Mammary microvascular endothelial cell (primary cell): ENCODE measurements around the gene FNIP1. TPM values are rescaled to one million over a fixed set of nuclear protein-coding genes. Genes with fewer than 3 reads are reported as not detected.

Source experiments
- total RNA-seq: library from RNA; depleted of rRNA; stranded (reverse); fragments of >200 nt; gene quantifications from 2 replicates; pipeline ENCODE4 v1.2.3, GENCODE V29; 2015

The FNIP1 gene
- 24.1 and 25.4 TPM in 2 replicates for total RNA-seq

DNA sequence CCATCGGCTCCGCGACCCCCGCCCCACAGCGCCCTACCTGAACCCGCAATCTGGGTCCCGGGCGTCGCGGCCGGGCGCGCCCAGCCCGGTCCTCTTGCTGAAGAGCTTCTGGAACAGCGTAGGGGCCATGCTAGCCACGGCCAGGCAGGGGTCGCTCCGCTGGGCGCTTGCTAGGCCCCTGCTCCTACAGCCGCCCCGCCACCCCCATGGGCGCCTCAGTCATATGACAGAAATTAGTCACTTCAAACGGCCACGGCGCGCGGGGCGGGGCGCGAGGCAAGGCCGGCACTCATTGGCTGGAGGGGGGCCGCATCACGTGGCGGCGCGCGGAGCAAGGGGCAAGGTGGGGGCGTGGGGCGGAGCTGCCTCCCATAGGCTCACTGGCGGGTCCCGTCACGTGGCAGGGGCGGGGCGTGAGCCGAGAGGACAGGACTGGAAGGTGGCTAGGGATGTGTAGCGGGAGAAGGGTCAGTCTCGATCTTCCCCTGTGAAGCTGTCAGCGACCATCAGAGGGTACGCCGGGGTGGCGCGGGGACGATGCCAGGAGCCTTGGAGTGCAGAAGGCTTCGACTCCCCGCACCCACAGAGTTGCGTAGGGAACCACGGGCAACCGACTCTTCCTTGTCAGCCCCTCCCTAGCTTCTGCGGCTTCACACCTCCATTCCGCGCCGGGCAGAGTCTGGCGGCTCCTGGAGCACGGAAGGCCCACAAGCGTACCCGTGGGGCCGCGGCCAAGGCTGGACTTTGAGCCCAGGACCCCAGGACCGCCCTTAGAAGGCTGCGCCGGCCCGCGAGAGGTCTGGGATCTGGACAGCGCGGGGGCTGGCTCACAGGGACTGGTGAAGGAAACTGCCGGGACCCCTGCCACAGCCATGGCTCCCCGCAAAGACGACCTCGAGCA, at the start of gene FNIP1:
Gene FNIP1, minus strand, starts transcription at position 225 of the 901 bp plus-strand sequence. Its CDS starts 96 bp downstream, at position 129.

DNA sequence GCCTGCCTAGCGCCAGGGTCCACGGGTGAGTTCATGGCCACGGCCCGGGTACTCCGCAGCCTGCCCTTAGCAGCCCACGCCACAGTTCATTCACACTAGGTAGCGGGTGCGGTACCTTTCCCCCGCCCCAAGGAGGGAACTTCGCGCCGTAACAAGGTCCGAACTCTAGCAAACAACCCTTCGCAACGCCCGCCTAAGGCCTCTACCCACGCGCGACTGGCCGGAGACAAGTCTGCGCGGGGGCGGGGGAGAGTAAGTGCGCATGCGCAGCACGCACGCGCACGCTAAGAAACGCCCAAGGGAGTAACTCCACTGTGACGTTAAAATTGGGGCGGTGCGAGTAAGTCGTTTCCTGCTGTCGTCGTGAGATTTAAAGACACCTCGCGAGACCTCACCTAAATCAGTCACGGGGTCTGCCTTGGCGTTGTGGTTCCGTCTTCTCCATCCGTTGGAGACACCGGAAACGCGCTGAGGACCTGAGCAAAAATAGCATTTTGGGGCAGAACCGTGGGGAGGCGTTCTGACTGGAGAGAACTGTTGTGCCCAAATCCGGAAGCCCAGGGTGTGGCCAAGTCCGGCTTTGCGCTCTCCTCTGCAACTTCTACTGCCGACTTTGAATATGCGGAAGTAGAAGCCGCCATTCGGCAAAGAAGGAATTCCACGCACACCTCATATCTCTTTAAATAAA, 161.7 kb downstream of the FNIP1 start, which contains the start of gene RAPGEF6:
Gene RAPGEF6, minus strand, starts transcription at position 234 of the 688 bp plus-strand sequence. Its CDS starts 199 bp downstream, at position 35.

Other genes starting within 250 kb of the FNIP1 start
- 8.5 and 10.3 TPM in 2 replicates for gene RAPGEF6, start 161.8 kb downstream of the FNIP1 start, total RNA-seq
- not detected in 2 replicates for gene MEIKIN, start 148.6 kb upstream of the FNIP1 start, total RNA-seq
- gene ACSL6, start 214.6 kb upstream of the FNIP1 start, total RNA-seq = not detected in 2 replicates